Panc1 (cell line): ENCODE results near the gene C4BPA. TPM values are rescaled to one million over a fixed set of nuclear protein-coding genes. Genes with fewer than 3 reads are reported as not detected.

Experiments used
- ATAC-seq: fragments of 200-7000 bp; cut with Tn5 transposase; 2 replicates; pipeline ENCODE4 v1.9.1; 2020; ENCODE audit warnings: mild to moderate bottlenecking, moderate library complexity
- BruUV-seq: library from RNA; stranded (reverse); fragments of 400-500 nt; replicated peaks from 2 replicates; lab custom pipeline; 2021; lab: Mats Ljungman, UMichigan
- CTCF ChIA-PET: fragments of 300-600 bp; sonication (Branson Sonifier 250); formaldehyde crosslinking; loops from one replicate; lab custom pipeline; 2022; ENCODE audit warnings: antibody characterized with exemption; lab: Charles Lee
- POLR2A ChIA-PET: fragments of 300-600 bp; sonication (Branson Sonifier 250); formaldehyde crosslinking; loops from one replicate; lab custom pipeline; 2022; ENCODE audit warnings: antibody characterized with exemption; lab: Charles Lee
- DNase-seq: peaks from one replicate; pipeline ENCODE4 v3.0.0-alpha.2; 2010; ENCODE audit warnings: low read depth, low spot score
- H3K27ac ChIP-seq: 2 replicates; pipeline ENCODE4 v1.5.1; 2011; ENCODE audit warnings: mild to moderate bottlenecking, low read length, inconsistent platforms
- H3K27me3 ChIP-seq: fragments of 200-500 bp; sonication (Bioruptor generic); 2 replicates; pipeline ENCODE4 v1.6.0; 2014; ENCODE audit warnings: low read length, inconsistent platforms; ENCODE audit not compliant: control insufficient read depth, insufficient read depth
- H3K36me3 ChIP-seq: fragments of 200-500 bp; sonication (Bioruptor generic); 2 replicates; pipeline ENCODE4 v1.5.1; 2014; ENCODE audit warnings: inconsistent platforms, mild to moderate bottlenecking, low read length, moderate library complexity; ENCODE audit not compliant: control insufficient read depth, insufficient read depth
- H3K4me1 ChIP-seq: 2 replicates; pipeline ENCODE4 v1.5.1; 2011; ENCODE audit warnings: inconsistent platforms, mild to moderate bottlenecking, low read length, moderate library complexity; ENCODE audit not compliant: control insufficient read depth, insufficient read depth
- H3K4me3 ChIP-seq, 2 experiments: 2 replicates each; pipeline ENCODE4 v1.5.1; 2011 to 2012; ENCODE audit warnings: low read depth in 2 of 2, low read length in 2 of 2, mild to moderate bottlenecking in 2 of 2, inconsistent platforms in 1 of 2, moderate library complexity in 1 of 2
- H3K9me3 ChIP-seq: fragments of 200-500 bp; sonication (Bioruptor generic); 2 replicates; pipeline ENCODE4 v1.5.1; 2014; ENCODE audit warnings: low read depth, mild to moderate bottlenecking, inconsistent platforms, low read length, moderate library complexity; ENCODE audit not compliant: control insufficient read depth, insufficient read depth
- CTCF ChIP-seq: fragments of 450-650 bp; IDR thresholded peaks from 2 replicates; pipeline ENCODE4 v1.5.1; 2017; ENCODE audit warnings: mild to moderate bottlenecking
- POLR2AphosphoS5 ChIP-seq: IDR thresholded peaks from 2 replicates; pipeline ENCODE4 v1.6.1; 2012; ENCODE audit warnings: mild to moderate bottlenecking, low read depth, low read length, moderate library complexity
- REST ChIP-seq, 2 experiments: IDR thresholded peaks; 2 replicates each; pipeline ENCODE4 v1.6.1; 2011 to 2012; ENCODE audit warnings: low read depth in 2 of 2, control low read depth in 1 of 2, low read length in 1 of 2, mild to moderate bottlenecking in 1 of 2, moderate library complexity in 1 of 2; ENCODE audit not compliant: insufficient read depth in 1 of 2
- SIN3A ChIP-seq: IDR thresholded peaks from 2 replicates; pipeline ENCODE4 v1.6.1; 2012; ENCODE audit warnings: low read depth, mild to moderate bottlenecking, low read length, moderate library complexity, borderline replicate concordance; ENCODE audit not compliant: insufficient read depth
- TCF7L2 ChIP-seq: IDR thresholded peaks from 2 replicates; pipeline ENCODE4 v1.6.1; 2011; ENCODE audit warnings: mild to moderate bottlenecking, low read depth, low read length, inconsistent platforms
- in situ Hi-C: cut with HindIII; loops from 2 replicates; pipeline ENCODE4 v1.10.0; 2016; ENCODE audit warnings: low sequenced_read_pairs, low pct_unique_long_range_greater_than_20kb
- intact Hi-C: fragments of 100-400 bp; cut with micrococcal nuclease; formaldehyde crosslinking; loops from one replicate; pipeline ENCODE4 v1.10.0; 2022; ENCODE audit not compliant: unreplicated experiment
- total RNA-seq: library from RNA; stranded (reverse); gene quantifications from one replicate; pipeline ENCODE4 v1.2.1, GENCODE V29; 2021; ENCODE audit not compliant: unreplicated experiment

Gene C4BPA
- total RNA-seq, 1 experiment from 2014 or later = 0.26 TPM

- DNase-seq = no peak
- ChIA-PET CTCF (interaction anchor here (0.5 kb wide), 1 partner anchor 343 kb away, joined by 7 read pairs; no protein-coding TSS in a partner anchor), POLR2A (no interaction called here)
- in situ Hi-C loops (no loop called here), intact Hi-C loops (no loop called here)
- Histone ChIP-seq H3K27me3 (no peaks in the 10 kb centered on the region), H3K27ac (no peak overlapping the region), H3K4me3 (no peak overlapping the region), H3K9me3 (no peaks in the 10 kb centered on the region), H3K36me3 (no peaks in the 10 kb centered on the region; the same call in none of the 2 replicates), H3K4me1 (no peaks in the 10 kb centered on the region)
- TF ChIP-seq POLR2AphosphoS5 (no peak), REST (IDR thresholded peaks at IDR 0.05; ENCODE audit: insufficient read depth in 1 of 2, low read depth in 2 of 2, low read length in 1 of 2) (no peak), SIN3A (no peak), TCF7L2 (no peak), CTCF (no peak)
- ATAC-seq = no peak
- no TSS peak for BruUV-seq
These were observed 31.8 kb upstream of the C4BPA start for GRCh38 chr1:207072233-207072632.

GRCh38 chr1:207073906-207074820, 29.9 kb upstream of the C4BPA start:
- ChIA-PET CTCF (no interaction called here), POLR2A (no interaction called here)
- Histone ChIP-seq H3K36me3 (no peaks in the 10 kb centered on the region; the same call in none of the 2 replicates), H3K4me3 (no peak overlapping the region), H3K4me1 (no peaks in the 10 kb centered on the region), H3K27me3 (no peaks in the 10 kb centered on the region), H3K9me3 (no peaks in the 10 kb centered on the region), H3K27ac (no peak overlapping the region)
- peak in 1 of 2 experiments; percentile 38; a peak in 1 of 4 replicates for TF ChIP-seq REST (IDR thresholded peaks at IDR 0.05; ENCODE audit: insufficient read depth in 1 of 2, low read depth in 2 of 2, low read length in 1 of 2)
- no peak for TF ChIP-seq POLR2AphosphoS5
- no peak for DNase-seq
- in situ Hi-C loops (no loop called here), intact Hi-C loops (no loop called here)
- BruUV-seq = no TSS peak
- ATAC-seq = no peak
